GM19193 (cell line): Measurements from ENCODE around the gene FAT2.

Source experiments
- POLR2A ChIP-seq: IDR thresholded peaks from 4 replicates; pipeline ENCODE4 v1.6.1; 2011; ENCODE audit not compliant: insufficient read depth, insufficient read length; ENCODE audit errors: extremely low read depth

The FAT2 gene, protein sequence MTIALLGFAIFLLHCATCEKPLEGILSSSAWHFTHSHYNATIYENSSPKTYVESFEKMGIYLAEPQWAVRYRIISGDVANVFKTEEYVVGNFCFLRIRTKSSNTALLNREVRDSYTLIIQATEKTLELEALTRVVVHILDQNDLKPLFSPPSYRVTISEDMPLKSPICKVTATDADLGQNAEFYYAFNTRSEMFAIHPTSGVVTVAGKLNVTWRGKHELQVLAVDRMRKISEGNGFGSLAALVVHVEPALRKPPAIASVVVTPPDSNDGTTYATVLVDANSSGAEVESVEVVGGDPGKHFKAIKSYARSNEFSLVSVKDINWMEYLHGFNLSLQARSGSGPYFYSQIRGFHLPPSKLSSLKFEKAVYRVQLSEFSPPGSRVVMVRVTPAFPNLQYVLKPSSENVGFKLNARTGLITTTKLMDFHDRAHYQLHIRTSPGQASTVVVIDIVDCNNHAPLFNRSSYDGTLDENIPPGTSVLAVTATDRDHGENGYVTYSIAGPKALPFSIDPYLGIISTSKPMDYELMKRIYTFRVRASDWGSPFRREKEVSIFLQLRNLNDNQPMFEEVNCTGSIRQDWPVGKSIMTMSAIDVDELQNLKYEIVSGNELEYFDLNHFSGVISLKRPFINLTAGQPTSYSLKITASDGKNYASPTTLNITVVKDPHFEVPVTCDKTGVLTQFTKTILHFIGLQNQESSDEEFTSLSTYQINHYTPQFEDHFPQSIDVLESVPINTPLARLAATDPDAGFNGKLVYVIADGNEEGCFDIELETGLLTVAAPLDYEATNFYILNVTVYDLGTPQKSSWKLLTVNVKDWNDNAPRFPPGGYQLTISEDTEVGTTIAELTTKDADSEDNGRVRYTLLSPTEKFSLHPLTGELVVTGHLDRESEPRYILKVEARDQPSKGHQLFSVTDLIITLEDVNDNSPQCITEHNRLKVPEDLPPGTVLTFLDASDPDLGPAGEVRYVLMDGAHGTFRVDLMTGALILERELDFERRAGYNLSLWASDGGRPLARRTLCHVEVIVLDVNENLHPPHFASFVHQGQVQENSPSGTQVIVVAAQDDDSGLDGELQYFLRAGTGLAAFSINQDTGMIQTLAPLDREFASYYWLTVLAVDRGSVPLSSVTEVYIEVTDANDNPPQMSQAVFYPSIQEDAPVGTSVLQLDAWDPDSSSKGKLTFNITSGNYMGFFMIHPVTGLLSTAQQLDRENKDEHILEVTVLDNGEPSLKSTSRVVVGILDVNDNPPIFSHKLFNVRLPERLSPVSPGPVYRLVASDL (N-terminal part only)

DNA sequence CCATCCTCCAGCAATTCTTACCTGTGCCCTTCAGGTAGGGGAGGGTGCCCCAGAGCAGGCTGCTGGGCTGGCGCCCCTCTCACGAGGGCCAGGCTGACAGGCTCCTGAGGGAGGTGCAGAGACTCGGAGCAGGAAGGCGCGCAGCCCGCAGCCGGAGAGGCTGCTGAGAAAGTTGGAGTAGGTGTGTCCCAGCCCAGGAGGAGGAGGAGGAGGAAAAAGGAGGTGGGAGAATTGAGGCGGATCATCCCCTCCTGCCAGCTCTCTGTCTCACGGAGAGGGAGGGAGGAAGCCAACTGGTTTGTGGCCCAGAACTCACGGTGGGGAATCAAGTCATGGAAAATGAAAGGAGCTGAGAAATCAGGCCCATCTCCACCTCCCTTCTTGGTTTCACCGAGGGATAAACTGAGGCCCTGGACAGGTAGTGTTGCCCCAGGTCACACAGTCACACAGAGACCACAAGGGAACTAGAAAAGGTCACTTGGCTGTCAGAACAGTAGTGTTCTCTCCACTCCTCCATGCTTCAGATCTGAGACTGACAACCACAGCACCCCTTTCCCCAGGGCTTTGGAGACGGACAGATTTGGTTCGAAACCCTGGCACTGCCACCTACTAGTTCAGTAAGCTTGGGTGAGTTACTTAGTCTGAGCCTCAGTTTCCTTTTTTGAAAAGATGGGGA is at the start of gene FAT2:
Gene FAT2 (minus strand): TSS at position 188 of the 676 bp plus-strand sequence. CDS start 22,400 bp downstream, outside the sequence.
- TF ChIP-seq POLR2A = no peak

DNA sequence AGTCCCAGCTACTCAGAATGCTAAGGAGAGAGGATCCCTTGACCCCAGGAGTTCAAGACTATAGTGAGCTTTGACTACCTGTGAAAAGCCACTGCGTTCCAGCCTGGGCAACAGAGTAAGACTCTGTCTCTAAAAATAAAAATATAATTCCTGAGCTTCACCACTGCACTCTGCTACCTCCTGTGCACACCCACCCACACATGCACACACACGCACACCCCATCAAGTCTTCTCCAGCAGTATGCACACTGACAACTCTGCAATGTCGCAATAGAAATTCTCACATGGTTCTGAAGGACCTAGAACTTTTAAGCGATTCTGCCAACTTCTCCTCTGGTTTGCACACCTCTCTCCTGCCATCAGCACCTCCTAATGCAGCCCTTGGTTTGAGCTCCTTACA is 47.5 kb upstream of the FAT2 start:
- TF ChIP-seq POLR2A = no peak

DNA sequence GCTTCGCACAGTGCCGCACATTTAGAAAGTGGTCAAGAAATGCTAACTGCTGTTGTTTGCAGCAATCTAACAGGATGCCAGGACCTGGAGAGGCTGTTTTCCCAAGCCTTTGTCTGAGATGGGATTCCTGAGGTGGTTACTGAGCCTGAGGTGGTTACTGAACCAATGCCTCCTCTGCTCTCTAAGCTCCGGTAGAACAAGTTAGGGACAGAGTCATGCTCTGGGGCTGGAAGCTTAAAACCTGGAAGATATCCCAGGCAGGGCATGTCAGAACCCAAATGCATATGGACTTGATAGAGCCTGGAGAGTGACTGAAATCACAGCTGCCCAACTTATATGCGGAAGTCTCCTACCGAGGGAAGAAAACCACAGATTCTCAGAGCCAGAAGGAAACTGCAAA is 46.5 kb upstream of the FAT2 start:
- no peak for TF ChIP-seq POLR2A

DNA sequence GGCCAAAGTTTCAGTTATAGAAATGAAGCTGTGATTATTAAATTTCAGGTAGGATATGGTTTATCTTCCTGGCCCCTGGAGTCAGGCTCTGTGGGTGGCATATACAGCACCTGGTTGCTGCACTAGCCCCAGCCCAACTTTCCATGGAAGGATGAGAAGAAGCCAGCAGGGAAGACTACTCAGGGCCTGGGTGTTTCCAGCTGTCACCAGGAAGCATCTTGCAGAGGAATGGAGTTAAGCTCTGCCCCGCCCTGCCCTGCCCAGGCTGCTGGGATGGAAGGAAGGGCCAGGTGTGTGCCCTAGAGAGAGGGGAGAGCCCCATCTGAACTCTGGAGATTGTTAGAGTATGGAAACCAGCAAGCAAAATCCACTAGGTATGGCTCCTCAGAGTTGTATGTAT is 42.8 kb upstream of the FAT2 start:
- no peak for TF ChIP-seq POLR2A

DNA sequence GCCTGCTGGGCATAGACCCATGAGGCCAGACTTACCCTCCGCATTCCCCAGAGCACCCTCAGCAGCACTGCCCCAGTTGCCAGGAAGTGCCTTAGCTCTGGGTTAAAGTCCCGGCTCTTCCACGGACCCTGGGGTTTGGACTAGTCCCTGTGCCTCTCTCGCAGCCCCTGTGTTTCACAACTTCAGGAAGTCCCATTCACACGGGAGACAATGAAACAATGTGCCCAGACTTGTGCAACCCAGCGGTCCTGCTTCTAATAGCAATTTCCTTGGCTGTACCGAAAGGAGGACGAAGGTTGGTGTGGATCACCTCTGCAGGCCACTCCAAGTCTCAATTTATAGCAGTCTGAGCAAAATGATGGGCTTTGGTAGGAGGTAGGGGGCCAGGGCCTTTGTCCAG is 41.8 kb upstream of the FAT2 start:
- no peak for TF ChIP-seq POLR2A

DNA sequence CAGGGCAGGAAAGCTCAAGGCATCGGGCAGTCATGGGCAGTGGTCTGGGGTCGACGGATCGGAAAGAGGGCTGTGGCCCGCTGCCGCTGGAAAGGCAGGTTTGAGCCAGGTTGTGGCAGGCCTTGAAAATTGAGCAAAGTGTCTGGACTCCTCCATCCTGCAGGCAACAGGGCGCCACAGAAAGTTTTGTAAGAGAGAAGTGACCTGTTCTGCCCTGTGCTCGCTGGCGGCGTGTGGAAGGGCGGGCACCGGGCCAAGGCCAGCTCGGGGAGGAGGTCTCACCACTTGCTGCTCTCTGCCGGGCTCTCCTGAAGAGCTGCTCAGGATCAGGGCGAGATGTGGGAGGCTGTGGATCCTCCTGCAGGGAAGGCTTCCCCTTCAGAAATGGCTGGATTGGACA is 41.4 kb upstream of the FAT2 start:
- TF ChIP-seq POLR2A = no peak

DNA sequence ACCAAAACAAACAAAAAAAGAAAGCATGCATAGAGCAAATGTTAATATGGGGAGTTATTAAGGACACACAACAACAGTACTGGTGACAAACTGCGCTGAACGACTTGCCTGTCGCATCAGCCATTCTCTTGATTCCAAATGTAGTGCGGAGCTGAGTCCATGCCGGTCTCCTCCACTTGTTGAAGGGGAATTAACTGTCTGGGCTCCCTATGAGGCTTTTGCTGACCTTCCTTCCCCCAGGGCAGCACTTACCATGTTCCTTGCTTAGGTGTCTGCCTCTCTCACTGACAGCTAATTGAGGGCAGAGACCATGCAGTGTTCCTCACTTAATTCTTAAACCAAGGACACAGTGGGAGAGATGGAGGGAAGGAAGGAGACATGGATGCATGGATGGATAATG is 40.8 kb upstream of the FAT2 start:
- no peak for TF ChIP-seq POLR2A

DNA sequence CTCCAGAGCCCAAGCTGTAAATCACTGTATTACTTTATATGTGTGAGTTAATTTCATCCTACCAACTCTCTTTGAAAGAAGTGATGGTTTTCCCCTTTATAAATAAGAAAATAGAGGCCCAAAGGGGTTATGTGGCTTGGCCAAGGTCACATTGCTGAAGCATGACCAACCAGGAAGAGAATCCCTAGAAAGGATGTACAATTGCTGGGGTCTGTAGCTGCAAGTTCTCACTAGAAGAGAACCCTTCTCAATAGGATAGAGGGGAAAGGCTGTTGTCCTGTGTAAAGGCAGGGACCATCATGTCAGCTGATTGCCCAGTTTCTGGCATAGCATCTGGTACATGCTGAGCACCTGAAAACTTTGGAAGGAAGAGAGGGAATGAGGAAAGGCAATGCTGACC is 39.0 kb upstream of the FAT2 start:
- no peak for TF ChIP-seq POLR2A

DNA sequence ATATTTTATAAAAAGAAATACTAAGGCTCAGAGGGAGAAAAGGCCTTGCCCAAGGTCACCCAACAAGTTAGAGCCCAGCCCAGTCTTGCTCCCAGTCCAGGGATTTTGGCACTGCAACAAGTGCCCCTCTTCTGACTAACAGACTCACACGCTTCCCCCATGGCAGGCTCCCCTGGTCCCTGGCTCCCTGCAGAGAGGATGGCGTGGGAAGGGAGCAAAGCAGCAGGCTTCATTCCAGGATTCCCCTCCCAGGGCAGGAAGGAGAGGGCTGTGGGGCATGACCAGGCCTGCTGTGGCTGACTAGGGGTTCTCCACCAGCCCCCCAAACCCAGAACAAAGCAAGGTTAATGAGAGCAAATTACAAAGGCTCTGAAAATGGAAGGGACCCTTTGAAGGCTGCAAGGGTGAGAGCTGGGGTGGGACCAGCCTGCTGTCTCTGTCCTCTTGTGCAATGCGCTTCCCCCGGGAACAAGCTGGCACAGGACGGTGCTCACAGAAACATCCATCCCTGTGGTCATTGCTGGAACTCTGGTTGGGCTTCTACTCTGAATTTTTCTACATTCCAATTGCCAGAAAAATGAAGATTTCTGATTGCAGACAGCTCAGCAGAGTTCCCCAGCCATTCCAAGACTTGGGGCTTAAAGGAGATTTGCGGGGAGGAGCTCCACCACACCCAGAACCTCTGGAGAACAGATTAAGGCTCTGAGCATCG is 37.1 kb upstream of the FAT2 start:
- no peak for TF ChIP-seq POLR2A

DNA sequence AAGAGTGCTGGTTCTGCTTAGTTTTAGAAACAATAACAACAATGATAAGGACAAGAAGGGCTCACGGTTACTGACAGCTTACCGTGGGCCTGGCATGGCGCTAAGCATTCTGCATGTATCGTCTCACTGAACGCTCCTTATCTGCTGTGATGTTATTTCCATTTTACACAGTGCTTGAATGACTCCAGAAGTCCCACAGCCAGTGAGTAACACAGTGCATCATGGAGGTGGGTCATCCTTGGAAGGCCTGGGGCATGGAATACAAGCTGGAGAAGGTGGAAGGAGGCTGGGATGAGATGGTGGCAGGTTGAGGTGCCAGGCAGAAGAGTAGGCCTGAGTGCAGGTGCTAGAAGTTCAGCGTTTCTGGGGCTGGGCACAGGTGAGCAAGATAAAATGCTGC is 36.5 kb upstream of the FAT2 start:
- TF ChIP-seq POLR2A = no peak

DNA sequence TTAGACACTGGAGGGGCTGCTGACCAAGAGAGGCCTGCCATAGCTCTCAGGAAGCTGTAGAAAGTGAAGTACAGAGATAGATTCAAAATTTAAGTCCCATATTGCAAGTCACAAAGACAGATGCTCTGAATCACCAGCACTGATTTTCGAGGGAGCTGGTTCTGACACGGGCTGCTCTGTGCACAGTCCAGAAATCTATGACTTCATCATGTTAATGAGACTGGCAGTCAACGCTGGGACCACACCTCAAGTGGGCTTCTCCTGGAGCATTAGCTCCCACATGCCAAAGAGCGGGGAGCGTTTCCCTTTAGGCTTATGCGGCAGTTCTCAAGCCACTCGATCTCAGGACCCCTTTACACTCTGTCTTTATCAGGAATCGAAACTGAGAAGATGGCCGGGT is 34.2 kb upstream of the FAT2 start:
- no peak for TF ChIP-seq POLR2A

DNA sequence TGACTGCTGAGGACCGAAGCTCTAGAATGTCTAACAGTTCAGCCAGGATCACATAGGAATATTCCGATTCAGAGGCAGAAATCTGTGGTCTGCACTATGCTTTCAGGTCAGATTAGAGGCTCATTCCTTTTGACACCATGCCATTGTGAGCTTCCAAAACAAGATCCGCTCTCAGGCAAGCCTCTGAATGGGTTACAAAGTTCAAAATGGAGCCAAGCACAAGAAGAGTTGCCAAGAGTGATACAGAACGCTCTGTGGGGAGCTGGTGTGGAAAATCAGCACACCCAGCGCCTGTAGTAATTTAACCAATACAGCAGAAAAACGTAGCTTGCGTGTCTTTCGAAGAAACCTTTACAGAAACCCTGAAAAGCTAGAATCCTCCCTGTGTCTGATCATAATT is 33.3 kb upstream of the FAT2 start:
- no peak for TF ChIP-seq POLR2A

DNA sequence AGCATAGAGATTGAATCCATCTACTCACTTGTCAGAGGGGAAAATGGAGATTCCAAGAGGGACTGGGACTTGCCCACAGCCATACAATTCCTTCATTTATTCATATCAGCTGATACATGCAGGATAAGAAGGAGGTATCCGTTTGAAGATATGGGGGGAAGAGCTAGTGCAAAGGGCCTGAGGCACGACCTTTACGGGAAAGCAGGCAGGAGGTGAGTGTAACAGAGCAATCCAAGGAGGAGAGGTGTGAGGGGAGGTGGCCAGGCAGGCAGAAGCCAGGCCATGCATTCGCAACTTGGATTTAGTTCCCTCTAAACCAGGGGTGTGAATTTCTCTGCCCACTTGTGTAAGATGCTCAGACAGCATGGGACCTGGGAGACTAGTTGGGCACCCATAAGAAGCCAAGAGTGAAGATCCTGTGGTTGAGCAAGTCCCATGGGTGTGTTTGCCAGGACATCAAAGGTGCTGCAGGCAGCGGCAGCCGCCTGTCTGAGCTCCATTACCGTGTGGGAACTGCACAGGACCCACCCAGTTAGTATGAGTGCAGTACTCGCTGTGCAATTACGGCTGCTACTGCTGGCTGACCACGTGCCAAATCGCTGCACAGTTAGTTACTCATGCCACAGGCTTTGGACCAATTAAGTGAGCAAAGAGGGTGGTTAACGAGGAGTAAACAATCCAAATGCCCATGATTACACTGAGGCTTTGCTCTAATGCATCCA is 31.4 kb upstream of the FAT2 start:
- no peak for TF ChIP-seq POLR2A
